H1 (cell line): Measurements from ENCODE around the gene RALA. TPM values are rescaled to one million over a fixed set of nuclear protein-coding genes. Genes with fewer than 3 reads are reported as not detected.

Source experiments
- CTCF ChIA-PET: fragments of 300-600 bp; sonication (Branson Sonifier 250); formaldehyde crosslinking; loops from one replicate; lab custom pipeline; 2021; ENCODE audit not compliant: partially characterized antibody; lab: Charles Lee
- POLR2A ChIA-PET: fragments of 300-600 bp; sonication (Branson Sonifier 250); formaldehyde crosslinking; loops from one replicate; lab custom pipeline; 2021; ENCODE audit warnings: inconsistent platforms; ENCODE audit not compliant: partially characterized antibody; lab: Charles Lee
- DNase-seq, 2 experiments: peaks; one replicate each; pipeline versions ENCODE4 v3.0.0 to v3.0.0-alpha.2; 2010 to 2022; ENCODE audit warnings: low spot score in 2 of 2, low read depth in 1 of 2, mixed read lengths in 1 of 2
- FAIRE-seq: peaks from 2 replicates; lab custom pipeline; 2011; peaks lifted over from hg19 to GRCh38; lab: Jason Lieb, UNC
- H2AFZ ChIP-seq: 2 replicates; pipeline ENCODE4 v1.8.1; 2012; ENCODE audit warnings: low read length, inconsistent platforms
- H2AK5ac ChIP-seq: 2 replicates; pipeline ENCODE4 v1.6.1; 2013; ENCODE audit warnings: low read depth, low read length
- H2BK120ac ChIP-seq: replicated peaks from 2 replicates; pipeline ENCODE3; 2013; ENCODE audit warnings: low read depth, low read length, inconsistent platforms
- H2BK12ac ChIP-seq: 2 replicates; pipeline ENCODE4 v1.6.1; 2013; ENCODE audit warnings: low read depth, low read length
- H2BK15ac ChIP-seq: 2 replicates; pipeline ENCODE4 v1.6.1; 2013; ENCODE audit warnings: low read length
- H2BK20ac ChIP-seq: 2 replicates; pipeline ENCODE4 v1.6.1; 2013; ENCODE audit warnings: low read length
- H2BK5ac ChIP-seq: 2 replicates; pipeline ENCODE4 v1.6.1; 2013; ENCODE audit warnings: low read depth, low read length
- H3K14ac ChIP-seq: 2 replicates; pipeline ENCODE4 v1.6.1; 2013; ENCODE audit warnings: inconsistent platforms; ENCODE audit not compliant: insufficient read length
- H3K18ac ChIP-seq: 2 replicates; pipeline ENCODE4 v1.6.1; 2013; ENCODE audit warnings: low read length; ENCODE audit errors: extremely low read depth
- H3K23ac ChIP-seq: 2 replicates; pipeline ENCODE4 v1.6.1; 2013; ENCODE audit warnings: inconsistent platforms; ENCODE audit not compliant: insufficient read length
- H3K23me2 ChIP-seq: 2 replicates; pipeline ENCODE4 v1.6.1; 2013; ENCODE audit warnings: low read depth, low read length
- H3K27ac ChIP-seq: 2 replicates; pipeline ENCODE4 v1.6.1; 2011; ENCODE audit warnings: low read depth, low read length, inconsistent platforms
- H3K27me3 ChIP-seq, 4 experiments: replicated peaks in 1 of 4; 1 replicate in 1 of 4; 2 replicates in 3 of 4; pipeline versions ENCODE4 v1.6.1 to v1.8.1; 2011 to 2013; ENCODE audit warnings: low read length in 3 of 4, mild to moderate bottlenecking in 3 of 4, inconsistent platforms in 2 of 4, mixed read lengths in 2 of 4, moderate library complexity in 1 of 4; ENCODE audit not compliant: control insufficient read depth in 3 of 4, insufficient read depth in 3 of 4; ENCODE audit errors: extremely low read depth in 1 of 4
- H3K36me3 ChIP-seq, 4 experiments: 2 replicates each; pipeline versions ENCODE4 v1.6.1 to v1.8.1; 2011 to 2013; ENCODE audit warnings: mild to moderate bottlenecking in 4 of 4, low read length in 3 of 4, moderate library complexity in 2 of 4, control low read depth in 1 of 4, inconsistent platforms in 1 of 4; ENCODE audit not compliant: insufficient read depth in 4 of 4, control insufficient read depth in 2 of 4
- H3K4ac ChIP-seq: replicated peaks from 2 replicates; pipeline ENCODE3; 2013; ENCODE audit warnings: low read length, low read depth, mixed read lengths, inconsistent platforms; ENCODE audit not compliant: insufficient read length
- H3K4me1 ChIP-seq, 4 experiments: replicated peaks in 1 of 4; 1 replicate in 1 of 4; 2 replicates in 3 of 4; pipeline versions ENCODE4 v1.6.1 to v1.8.1; 2011 to 2013; ENCODE audit warnings: low read length in 3 of 4, inconsistent platforms in 2 of 4, mixed read lengths in 1 of 4; ENCODE audit not compliant: insufficient read depth in 4 of 4, control insufficient read depth in 3 of 4
- H3K4me2 ChIP-seq, 2 experiments: 2 replicates each; pipeline versions ENCODE4 v1.6.1 to v1.8.1; 2011 to 2013; ENCODE audit warnings: low read depth in 2 of 2, low read length in 2 of 2, control low read depth in 1 of 2, inconsistent platforms in 1 of 2, mild to moderate bottlenecking in 1 of 2; ENCODE audit not compliant: insufficient read depth in 1 of 2
- H3K4me3 ChIP-seq, 4 experiments: fragments of 200-600, 300-600 bp in 1 of 4; sonication (generic), shearing (Covaris generic), sonication (Bioruptor Twin) in 1 of 4; 2 replicates each; pipeline versions ENCODE4 v1.5.1 to v1.8.1; 2011 to 2016; ENCODE audit warnings: low read length in 4 of 4, low read depth in 3 of 4, control low read depth in 2 of 4, inconsistent platforms in 2 of 4, mild to moderate bottlenecking in 2 of 4, mixed read lengths in 1 of 4, moderate library complexity in 1 of 4; ENCODE audit not compliant: insufficient read depth in 2 of 4; ENCODE audit errors: extremely low read depth in 1 of 4
- H3K56ac ChIP-seq: replicated peaks from 2 replicates; pipeline ENCODE3; 2013; ENCODE audit warnings: low read depth, mild to moderate bottlenecking, mixed read lengths, low read length, inconsistent platforms; ENCODE audit not compliant: insufficient read length
- H3K79me1 ChIP-seq: 2 replicates; pipeline ENCODE4 v1.6.1; 2013; ENCODE audit warnings: low read depth, low read length, control low read depth
- H3K79me2 ChIP-seq, 2 experiments: 2 replicates each; pipeline versions ENCODE4 v1.6.1 to v1.8.1; 2012 to 2013; ENCODE audit warnings: low read length in 2 of 2, mild to moderate bottlenecking in 2 of 2, inconsistent platforms in 1 of 2; ENCODE audit not compliant: insufficient read depth in 2 of 2, control insufficient read depth in 1 of 2
- H3K9ac ChIP-seq, 4 experiments: replicated peaks in 1 of 4; 1 replicate in 1 of 4; 2 replicates in 3 of 4; pipeline versions ENCODE4 v1.6.1 to v1.8.1; 2011 to 2013; ENCODE audit warnings: low read depth in 3 of 4, low read length in 3 of 4, control low read depth in 2 of 4, mild to moderate bottlenecking in 2 of 4, moderate library complexity in 2 of 4, inconsistent platforms in 1 of 4; ENCODE audit errors: extremely low read depth in 1 of 4
- H3K9me3 ChIP-seq, 2 experiments: 2 replicates each; pipeline versions ENCODE4 v1.6.1 to v1.8.1; 2012 to 2013; ENCODE audit warnings: mild to moderate bottlenecking in 2 of 2, moderate library complexity in 2 of 2, control low read depth in 1 of 2, inconsistent platforms in 1 of 2, low read depth in 1 of 2, low read length in 1 of 2, mixed read lengths in 1 of 2; ENCODE audit not compliant: insufficient read depth in 2 of 2
- H4K20me1 ChIP-seq, 2 experiments: replicated peaks in 1 of 2; 2 replicates each; pipeline versions ENCODE3 to v1.8.1; 2011 to 2013; ENCODE audit warnings: inconsistent platforms in 2 of 2, low read length in 2 of 2, mild to moderate bottlenecking in 1 of 2; ENCODE audit not compliant: insufficient read depth in 2 of 2, control insufficient read depth in 1 of 2
- H4K5ac ChIP-seq: 2 replicates; pipeline ENCODE4 v1.6.1; 2013; ENCODE audit warnings: low read length, low read depth, mixed read lengths, inconsistent platforms; ENCODE audit not compliant: insufficient read length
- H4K8ac ChIP-seq: 2 replicates; pipeline ENCODE4 v1.8.0; 2013; ENCODE audit warnings: mild to moderate bottlenecking, moderate library complexity, low read length, inconsistent platforms; ENCODE audit not compliant: insufficient read depth; ENCODE audit errors: extremely low read depth
- H4K91ac ChIP-seq: replicated peaks from 2 replicates; pipeline ENCODE3; 2013; ENCODE audit warnings: low read length, mixed read lengths, inconsistent platforms; ENCODE audit not compliant: insufficient read length
- BACH1 ChIP-seq: IDR thresholded peaks from 2 replicates; pipeline ENCODE4 v1.6.1; 2012; ENCODE audit warnings: low read length, improper control_type of control experiment
- BCL11A ChIP-seq, 2 experiments: IDR thresholded peaks; one replicate each; pipeline ENCODE4 v1.6.1; 2011; ENCODE audit warnings: low read depth in 2 of 2, low read length in 2 of 2, mild to moderate bottlenecking in 2 of 2
- BRCA1 ChIP-seq: IDR thresholded peaks from 2 replicates; pipeline ENCODE4 v1.6.1; 2012; ENCODE audit warnings: low read depth, low read length, improper control_type of control experiment
- CREB1 ChIP-seq: IDR thresholded peaks from 2 replicates; pipeline ENCODE4 v1.6.1; 2012; ENCODE audit warnings: inconsistent platforms
- EP300 ChIP-seq, 2 experiments: IDR thresholded peaks; 1 replicate in 1 of 2; 2 replicates in 1 of 2; pipeline ENCODE4 v1.6.1; 2011 to 2012; ENCODE audit warnings: low read depth in 2 of 2, low read length in 2 of 2, mild to moderate bottlenecking in 2 of 2, borderline replicate concordance in 1 of 2, inconsistent platforms in 1 of 2, moderate library complexity in 1 of 2
- EZH2 ChIP-seq: fragments of 200-600 bp; sonication (generic); IDR thresholded peaks from 2 replicates; pipeline ENCODE4 v1.7.1; 2012; ENCODE audit warnings: low read depth, mild to moderate bottlenecking, moderate library complexity, low read length, inconsistent platforms; ENCODE audit not compliant: severe bottlenecking
- GTF2F1 ChIP-seq: IDR thresholded peaks from 2 replicates; pipeline ENCODE4 v1.6.1; 2012; ENCODE audit warnings: low read depth, low read length, improper control_type of control experiment, borderline replicate concordance
- MAFK ChIP-seq: IDR thresholded peaks from 2 replicates; pipeline ENCODE4 v1.6.1; 2012; ENCODE audit warnings: low read depth, mild to moderate bottlenecking, improper control_type of control experiment, low read length
- NANOG ChIP-seq: IDR thresholded peaks from 2 replicates; pipeline ENCODE4 v1.6.1; 2011; ENCODE audit warnings: low read length, low read depth, mild to moderate bottlenecking, inconsistent platforms; ENCODE audit not compliant: insufficient read depth, poor library complexity, severe bottlenecking
- RAD21 ChIP-seq, 2 experiments: IDR thresholded peaks in 1 of 2; conservative IDR thresholded peaks in 1 of 2; 2 replicates each; pipeline ENCODE4 v1.6.1; 2011; ENCODE audit warnings: low read depth in 2 of 2, low read length in 2 of 2, improper control_type of control experiment in 1 of 2, inconsistent platforms in 1 of 2, mild to moderate bottlenecking in 1 of 2, moderate library complexity in 1 of 2
- RNF2 ChIP-seq: fragments of 200-900, 300-1000 bp; sonication (generic); IDR thresholded peaks from 2 replicates; pipeline ENCODE4 v1.7.1; 2016; ENCODE audit warnings: borderline replicate concordance, low read depth, mild to moderate bottlenecking, antibody characterized with exemption, low read length; ENCODE audit not compliant: poor library complexity, severe bottlenecking; ENCODE audit errors: missing control alignments
- SAP30 ChIP-seq: fragments of 300-600 bp; sonication (generic); IDR thresholded peaks from 2 replicates; pipeline ENCODE4 v1.7.1; 2012; ENCODE audit warnings: low read length, moderate library complexity, mild to moderate bottlenecking, inconsistent platforms; ENCODE audit not compliant: insufficient read depth, insufficient replicate concordance
- TEAD4 ChIP-seq: IDR thresholded peaks from 2 replicates; pipeline ENCODE4 v1.6.1; 2012; ENCODE audit warnings: low read depth, low read length, inconsistent platforms, mixed read lengths
- ZNF274 ChIP-seq: IDR thresholded peaks from 2 replicates; pipeline ENCODE4 v1.7.0; 2012; ENCODE audit warnings: low read length, borderline replicate concordance; ENCODE audit errors: extremely low read depth
- polyA plus RNA-seq, 7 experiments: library from polyadenylated mRNA; depleted of rRNA in 3 of 7; stranded (reverse) in 5 of 7; unstranded in 2 of 7; fragments of >200 nt in 5 of 7; fragments of 200-250 nt in 2 of 7; gene quantifications; 1 replicate in 5 of 7; 2 replicates in 1 of 7; 4 replicates in 1 of 7; pipeline versions ENCODE4 v1.2.1 to v1.2.3, GENCODE V29; 2011 to 2013; ENCODE audit warnings: missing spikeins in 2 of 7, mixed read lengths in 2 of 7
- total RNA-seq: library from RNA; stranded (reverse); fragmentation: NEBNext Ultra II Directional; extraction: Animal tissue kit (Norgen Biotek cat#: 25700); gene quantifications from 2 replicates; pipeline ENCODE4 v1.2.1, GENCODE V29; 2021

Gene RALA
- total and polyA plus RNA-seq, 2 of the 8 experiments (the other 6 are each of a cell fraction or from before 2014, with no cell fraction given) = 24.1 to 72.8 TPM

- H2BK12ac ChIP-seq = no peak overlapping the region
- no peaks in the 10 kb centered on the region for H3K9me3 ChIP-seq
- no peak overlapping the region for H2AFZ ChIP-seq
- no peak overlapping the region for H3K4ac ChIP-seq
- peaks cover 0 to 96% of the 10 kb centered on the region in 2 experiments; a peak in 2 of 4 replicates for H3K79me2 ChIP-seq
- FAIRE-seq (no peak), DNase-seq (no peak)
- H4K91ac ChIP-seq = no peak overlapping the region
- ChIA-PET POLR2A (interaction anchor here (0.9 to 1.8 kb wide), 2 partner anchors 11 to 42 kb away, joined by 3 to 5 read pairs; no protein-coding TSS in a partner anchor), CTCF (interaction anchor here (0.6 to 1.2 kb wide), 6 partner anchors 11 to 95 kb away, joined by 3 to 6 read pairs (median 3); partner anchors contain the start of gene RALA)
- H3K14ac ChIP-seq = no peak overlapping the region
- no peak overlapping the region for H3K23ac ChIP-seq
- no peaks in the 10 kb centered on the region for H3K27me3 ChIP-seq
- no peak overlapping the region for H3K18ac ChIP-seq
- H3K9ac ChIP-seq = no peak overlapping the region
- H3K4me3 ChIP-seq = no peak overlapping the region
- no peak overlapping the region for H2BK15ac ChIP-seq
- no peak overlapping the region for H3K27ac ChIP-seq
- H3K79me1 ChIP-seq = peaks cover 2% of the 10 kb centered on the region; the same call in 1 of the 2 replicates
- H2BK20ac ChIP-seq = no peak overlapping the region
- no peaks in the 10 kb centered on the region for H3K36me3 ChIP-seq
- H4K5ac ChIP-seq = no peak overlapping the region
- H4K8ac ChIP-seq = no peak overlapping the region
- no peaks in the 10 kb centered on the region for H3K4me1 ChIP-seq
- no peak overlapping the region for H3K56ac ChIP-seq
- no peaks in the 10 kb centered on the region; the same call in 1 of the 2 replicates for H3K23me2 ChIP-seq
- H2BK5ac ChIP-seq = no peak overlapping the region
- H2AK5ac ChIP-seq = no peak overlapping the region
- peaks cover 0 to 2% of the 10 kb centered on the region in 2 experiments for H4K20me1 ChIP-seq
- no peak overlapping the region for H3K4me2 ChIP-seq
- no peak overlapping the region for H2BK120ac ChIP-seq
- TF ChIP-seq CREB1 = no peak
- TF ChIP-seq NANOG = no peak
- no peak for TF ChIP-seq BRCA1
- no peak for TF ChIP-seq RAD21 (IDR thresholded peaks at IDR 0.05 in 1 of 2, conservative IDR thresholded peaks at IDR 0.05 in 1 of 2; ENCODE audit: low read depth in 2 of 2, low read length in 2 of 2)
- TF ChIP-seq MAFK = no peak
- no peak for TF ChIP-seq BCL11A (IDR thresholded peaks at IDR 0.05; ENCODE audit: low read depth in 2 of 2, low read length in 2 of 2)
- TF ChIP-seq SAP30 = no peak
- TF ChIP-seq ZNF274 = no peak
- no peak for TF ChIP-seq RNF2
- TF ChIP-seq EP300 (IDR thresholded peaks at IDR 0.05; ENCODE audit: borderline replicate concordance in 1 of 2, low read depth in 2 of 2, low read length in 2 of 2) = no peak
- no peak for TF ChIP-seq GTF2F1
- no peak for TF ChIP-seq TEAD4
- TF ChIP-seq EZH2 = no peak
- TF ChIP-seq BACH1 = no peak
These were observed 24.4 kb downstream of the RALA start for GRCh38 chr7:39647816-39648215.
